DMS 273 treated with DMSO at 0.1 percent for 48 hours (cell line): Measurements from ENCODE around the gene CNTN2.

Experiments
- DNase-seq: peaks from one replicate; lab custom pipeline; 2025; lab: John Stamatoyannopoulos, UW

CNTN2 gene

DNA sequence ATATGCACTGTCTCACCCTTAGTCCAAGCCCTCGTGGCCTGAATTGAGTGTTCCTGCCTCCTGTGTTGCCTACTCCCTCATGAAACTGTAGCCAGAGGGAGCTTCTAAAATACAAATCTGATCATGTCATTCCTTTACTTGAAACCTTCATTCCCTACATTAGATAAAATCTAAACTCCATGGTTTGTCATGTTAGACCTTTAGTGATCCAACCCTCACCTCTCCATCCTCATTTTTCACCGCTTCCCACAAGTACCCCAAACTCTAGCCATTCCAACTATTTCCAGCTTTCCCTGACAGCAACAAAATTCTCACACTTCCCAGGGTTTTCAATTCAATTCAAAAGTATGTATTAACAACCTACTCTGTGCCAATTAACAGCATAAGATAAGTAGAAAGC, 18.3 kb upstream of the CNTN2 start:
- no peak for DNase-seq

DNA sequence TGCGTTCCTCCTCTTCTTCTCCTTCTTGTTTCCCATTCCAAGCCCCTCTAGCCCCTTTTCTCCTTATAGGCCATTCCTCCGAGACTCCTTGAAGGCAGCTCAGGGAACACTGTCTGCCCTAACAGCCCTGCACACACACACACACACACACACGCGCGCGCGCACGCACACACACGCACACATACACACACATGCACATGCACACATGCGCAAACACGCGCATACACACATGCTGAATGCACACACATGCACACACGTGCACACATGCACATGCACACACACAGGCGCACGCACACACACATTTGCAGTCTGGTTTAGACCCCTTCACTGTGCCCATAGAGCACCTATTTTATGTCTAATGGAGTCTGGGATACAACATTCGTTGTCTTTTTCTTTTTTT, 17.8 kb upstream of the CNTN2 start:
- DNase-seq = no peak

- no peak for DNase-seq
Measured at GRCh38 chr1:205026181-205026580, 16.8 kb upstream of the CNTN2 start.

GRCh38 chr1:205028390-205028789, 14.6 kb upstream of the CNTN2 start:
- DNase-seq = no peak

- no peak for DNase-seq
Measured at GRCh38 chr1:205028924-205029323, 14.1 kb upstream of the CNTN2 start.

DNA sequence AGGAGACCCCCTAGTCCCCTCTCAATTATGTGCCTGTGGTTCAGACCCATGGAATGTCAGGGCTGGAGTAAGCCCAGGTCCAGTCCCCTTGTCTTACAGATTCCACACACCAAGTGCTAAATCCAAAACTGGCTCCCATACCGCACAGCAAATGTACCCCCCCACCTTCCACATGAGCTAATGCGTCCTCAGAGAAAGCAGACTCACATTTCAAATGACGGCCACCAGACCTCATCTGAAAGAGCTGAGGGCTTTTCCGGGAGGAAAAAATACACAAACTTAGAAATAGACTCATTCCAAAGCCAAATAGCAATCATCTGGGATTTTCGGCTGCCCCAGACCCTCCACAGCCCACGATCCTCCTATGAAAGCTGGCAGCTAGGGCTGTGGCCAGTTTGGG, 12.8 kb upstream of the CNTN2 start:
- DNase-seq = no peak

DNA sequence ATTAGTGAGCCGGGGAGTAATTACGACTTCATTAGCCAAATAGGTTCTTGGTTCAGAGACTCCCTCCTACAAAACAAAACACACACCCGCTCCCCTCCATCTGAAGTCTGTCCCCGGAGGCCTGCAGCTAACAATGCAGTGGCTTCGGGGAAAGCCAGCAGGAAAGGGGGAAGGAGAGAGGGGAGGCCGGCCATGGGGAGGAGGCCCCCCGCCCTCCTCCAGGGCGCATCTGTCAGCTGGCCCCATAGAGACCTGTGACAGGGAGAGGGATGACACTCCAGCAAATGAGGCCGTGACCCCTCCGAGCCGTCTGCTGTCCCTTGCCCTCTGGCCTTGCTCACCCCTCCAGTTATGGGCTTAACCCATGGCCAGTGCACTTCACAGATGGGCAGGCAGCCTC, 12.1 kb upstream of the CNTN2 start:
- DNase-seq = no peak

DNA sequence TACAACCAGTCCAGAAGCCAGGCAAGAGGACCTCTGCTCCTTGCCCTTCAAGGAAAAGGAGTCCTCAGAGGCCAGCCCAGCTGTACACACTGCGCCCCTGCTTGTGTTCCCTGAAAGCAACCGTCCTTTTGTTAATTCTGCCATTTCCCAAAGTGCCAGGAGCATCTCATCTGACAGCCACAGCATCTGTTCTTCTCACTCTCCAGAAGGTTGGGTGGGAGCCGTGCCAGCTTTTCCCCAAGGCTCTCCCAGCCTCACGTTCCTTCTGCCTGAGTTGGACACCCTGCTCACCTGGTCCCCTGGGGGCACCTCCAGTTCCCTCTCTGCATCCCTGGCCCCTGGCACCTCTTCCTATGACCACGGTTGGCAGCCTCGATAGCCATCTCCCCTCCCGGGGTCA, 10.5 kb upstream of the CNTN2 start:
- peak; percentile 82 for DNase-seq

DNA sequence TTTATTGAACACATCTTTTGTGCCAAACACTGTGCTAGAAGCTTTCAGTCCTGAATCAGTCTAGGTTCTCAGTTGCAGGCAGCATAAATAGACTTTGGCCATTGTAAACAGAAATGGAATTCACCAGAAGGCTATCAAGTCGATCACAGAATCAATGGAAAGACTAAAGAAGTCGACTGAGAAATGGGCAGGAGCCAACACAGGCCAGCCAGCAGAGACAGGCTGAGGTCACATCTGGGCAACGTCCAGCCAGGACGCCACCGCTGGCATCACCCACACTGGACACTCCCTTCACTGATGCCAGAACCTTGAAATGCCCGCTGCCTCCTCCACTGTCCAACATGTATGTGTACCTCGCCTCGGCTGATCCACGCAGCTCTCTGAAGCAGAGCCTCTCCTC, 5.5 kb upstream of the CNTN2 start:
- DNase-seq = no peak

DNA sequence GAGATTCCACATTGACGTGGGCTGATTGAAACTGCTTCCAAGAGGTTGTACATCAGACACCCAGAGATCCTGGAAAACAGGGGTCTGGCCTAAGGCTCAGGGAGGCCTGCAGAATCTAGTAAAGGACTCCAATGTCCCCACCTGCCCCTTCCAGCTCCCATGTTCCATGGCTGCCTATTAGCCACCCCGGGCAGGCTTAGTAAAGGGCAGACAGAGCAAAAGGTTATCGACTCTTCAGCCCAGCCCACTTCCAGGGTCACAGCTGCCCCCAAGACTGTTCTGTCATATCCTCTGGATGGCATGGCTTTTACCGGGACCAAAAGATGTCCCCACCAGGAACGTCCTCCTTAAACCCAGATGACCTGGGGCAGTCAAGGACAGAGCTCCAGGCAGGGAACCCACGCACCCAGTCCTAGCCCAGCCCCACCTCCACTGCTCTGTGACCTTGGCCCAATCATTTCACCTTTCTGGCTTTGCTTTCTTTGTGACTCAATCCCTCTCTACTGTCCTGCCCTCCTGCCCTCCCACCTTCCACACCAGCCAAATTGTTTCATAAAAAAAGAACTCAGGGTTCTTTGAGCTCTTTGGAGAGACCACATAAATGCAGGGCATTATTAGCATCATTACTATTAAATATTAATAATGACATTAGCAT, 4.8 kb upstream of the CNTN2 start:
- no peak for DNase-seq

DNA sequence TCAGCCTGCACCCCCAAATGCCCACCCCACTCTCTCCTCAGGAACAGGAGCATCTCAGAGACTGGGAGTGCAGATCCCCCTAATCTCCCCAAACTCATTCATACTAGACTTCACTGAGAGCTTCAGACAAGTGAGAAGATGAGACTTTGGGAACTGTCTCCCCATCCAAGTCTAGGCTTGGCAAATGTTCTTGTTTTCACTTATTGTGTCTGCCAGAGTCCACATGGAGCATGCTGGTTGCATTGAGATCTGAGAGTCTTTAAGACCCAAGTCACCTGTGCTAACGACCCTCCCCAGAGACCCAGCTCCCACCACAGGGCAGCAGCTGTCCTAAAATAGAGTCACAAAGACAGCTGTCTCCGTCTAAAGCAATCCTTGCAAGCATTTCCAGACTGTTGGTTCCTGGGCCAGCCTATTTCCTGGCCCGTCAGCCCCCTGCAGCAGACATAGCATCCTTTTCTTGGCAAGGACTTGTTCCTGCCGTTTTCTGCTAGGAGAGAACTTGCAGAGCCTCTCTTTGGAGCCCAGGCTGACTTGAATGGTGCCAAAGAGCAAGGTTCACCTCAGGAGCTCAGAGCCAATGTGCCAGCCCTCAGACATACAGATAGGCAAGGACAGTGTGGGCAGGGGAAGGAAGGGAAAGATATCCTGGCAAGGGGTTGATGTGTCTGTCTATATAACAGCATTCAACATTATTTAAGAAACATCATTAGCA, 1.9 kb upstream of the CNTN2 start:
- DNase-seq = no peak

GRCh38 chr1:205041998-205042910, 758 bp upstream of the CNTN2 start:
- peak; percentile 86 for DNase-seq

DNA sequence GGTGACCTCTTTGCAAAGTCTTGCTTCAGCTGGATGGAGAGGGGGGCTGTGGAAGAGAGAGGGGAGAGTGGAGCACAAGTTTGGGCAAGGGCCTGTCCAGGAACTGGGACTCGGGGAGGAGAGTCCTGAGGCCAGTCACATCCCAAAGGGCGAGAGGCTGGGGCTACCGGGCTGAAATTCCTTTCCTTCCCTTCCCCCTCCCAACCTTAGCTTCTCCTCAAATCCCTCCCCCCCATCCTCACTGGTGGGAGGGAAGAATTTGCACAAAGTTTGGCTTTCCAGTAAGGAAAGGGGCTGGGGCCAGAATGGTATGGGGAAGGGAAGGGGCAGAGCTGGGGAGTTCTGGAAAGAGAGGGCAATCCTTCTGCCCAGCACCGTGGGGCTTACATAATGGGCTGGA, 854 bp downstream of the CNTN2 start:
- no peak for DNase-seq

GRCh38 chr1:205044741-205045140, 1.7 kb downstream of the CNTN2 start:
- DNase-seq = no peak

DNA sequence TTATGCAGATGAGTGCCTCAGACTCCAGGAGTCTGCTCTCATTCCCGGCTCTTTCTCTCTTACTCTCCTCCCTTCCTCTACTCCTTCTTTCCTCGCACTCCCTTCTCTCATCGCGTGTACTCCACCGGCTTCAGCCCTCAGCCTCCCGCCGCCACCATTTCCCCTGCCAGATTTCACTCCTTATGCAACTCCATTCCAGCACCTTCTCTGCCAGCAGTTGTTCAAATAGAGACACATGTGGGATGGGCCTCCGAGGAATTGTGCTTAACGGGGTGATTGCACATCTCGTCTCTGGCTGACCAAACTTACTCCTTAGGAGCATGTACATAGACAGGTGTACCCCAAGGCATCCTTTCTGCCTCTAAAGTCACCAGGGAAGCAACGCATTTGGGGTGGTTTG, 2.1 kb downstream of the CNTN2 start:
- no peak for DNase-seq

GRCh38 chr1:205046870-205047269, 3.9 kb downstream of the CNTN2 start:
- no peak for DNase-seq

GRCh38 chr1:205047764-205048231, 4.8 kb downstream of the CNTN2 start:
- DNase-seq = no peak

- DNase-seq = peak; percentile 38
Measured at GRCh38 chr1:205048382-205048781, 5.4 kb downstream of the CNTN2 start.

- DNase-seq = no peak
Measured at GRCh38 chr1:205049479-205049878, 6.5 kb downstream of the CNTN2 start.

- DNase-seq = no peak
Measured at GRCh38 chr1:205052690-205053089, 9.7 kb downstream of the CNTN2 start.

- DNase-seq = no peak
Measured at GRCh38 chr1:205053296-205053695, 10.3 kb downstream of the CNTN2 start.

GRCh38 chr1:205054013-205054412, 11.0 kb downstream of the CNTN2 start:
- DNase-seq = no peak

DNA sequence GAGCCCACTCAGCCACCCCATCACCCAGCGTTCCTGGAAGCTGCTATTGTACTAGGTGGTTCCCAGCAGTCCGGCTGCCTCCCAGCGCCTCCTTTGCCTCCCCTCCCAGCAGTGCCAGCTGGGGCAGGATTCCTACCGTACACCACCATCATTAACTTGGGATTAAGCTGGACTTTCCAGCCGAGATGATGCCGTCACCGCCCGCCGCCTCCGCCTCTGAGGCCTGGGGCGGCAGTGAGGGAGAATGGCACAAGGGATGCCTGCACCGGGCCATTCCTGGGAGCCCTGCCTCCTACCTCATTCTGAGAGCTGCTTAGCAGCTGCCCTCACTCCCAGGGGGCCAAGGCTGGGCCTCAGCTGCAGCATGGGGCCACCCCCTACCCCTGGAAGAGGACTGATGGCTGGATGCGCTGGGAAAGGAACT, 13.2 kb downstream of the CNTN2 start:
- DNase-seq = no peak
